HL-60/S4 (cell line): ENCODE data around the gene PFKP.
"Not testable (repeated sequence)": the region's sequence is repeated elsewhere in the genome, so short reads cannot be mapped to it uniquely, and the experiment has no call there.

Source experiments
- in situ Hi-C: fragments of 300-500 bp; cut with MboI; formaldehyde crosslinking; loops from 2 replicates; pipeline ENCODE4 v1.14.3; 2022; ENCODE audit warnings: low sequenced_read_pairs

The PFKP gene

GRCh38 chr10:3046210-3046779 lies 21.1 kb upstream of the PFKP start:
- in situ Hi-C loops, result loop anchor here (10.0 kb wide), 1 partner anchor 121 kb away; no protein-coding TSS in a partner anchor

- in situ Hi-C loops, result loop anchor here (10.0 kb wide), 1 partner anchor 122 kb away; no protein-coding TSS in a partner anchor
These were observed 20.3 kb upstream of the PFKP start for GRCh38 chr10:3046981-3047547.

GRCh38 chr10:3047596-3047995 lies 19.8 kb upstream of the PFKP start:
- in situ Hi-C loops, result loop anchor here (10.0 kb wide), 1 partner anchor 123 kb away; no protein-coding TSS in a partner anchor

GRCh38 chr10:3048119-3049019 lies 19.0 kb upstream of the PFKP start:
- in situ Hi-C loops, result loop anchor here (10.0 kb wide), 1 partner anchor 124 kb away; no protein-coding TSS in a partner anchor

GRCh38 chr10:3051692-3052091 lies 15.7 kb upstream of the PFKP start:
- in situ Hi-C loops, result no loop called here

- in situ Hi-C loops, result no loop called here
These were observed 14.2 kb upstream of the PFKP start for GRCh38 chr10:3053155-3053554.

DNA sequence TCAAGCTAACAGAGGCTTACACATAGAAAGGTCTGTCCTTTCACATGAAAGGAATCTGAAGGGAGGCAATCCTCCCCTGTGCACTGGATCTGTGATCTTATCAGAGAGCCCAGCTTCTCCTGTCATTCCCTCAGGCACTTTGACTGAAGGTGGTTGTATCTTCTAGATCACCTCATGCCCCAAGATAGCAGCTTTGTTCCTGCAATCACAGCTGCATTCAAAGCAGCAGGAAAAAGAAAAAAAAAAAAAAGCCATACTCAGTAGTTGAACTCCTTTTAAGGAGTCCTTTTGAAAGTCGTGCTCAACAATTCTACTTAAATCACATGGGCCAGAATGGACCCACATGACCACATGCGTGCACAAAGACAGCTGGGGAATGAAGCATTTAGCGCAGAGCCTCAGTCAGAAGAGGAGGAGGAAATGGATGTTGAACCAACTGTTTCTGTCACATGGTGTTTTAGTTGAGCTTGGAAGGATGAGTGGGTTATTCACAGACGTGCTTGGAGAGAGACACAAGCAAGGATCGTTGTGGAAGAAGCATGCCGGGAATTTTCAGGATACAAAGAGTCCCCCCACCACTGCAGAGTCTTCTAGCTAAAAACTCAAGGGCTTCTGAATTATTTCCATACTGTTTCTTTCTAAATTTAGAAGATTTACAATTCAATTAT lies 13.0 kb upstream of the PFKP start:
- in situ Hi-C loops, result no loop called here

GRCh38 chr10:3054851-3055199 lies 12.5 kb upstream of the PFKP start:
- in situ Hi-C loops, result no loop called here

- in situ Hi-C loops, result no loop called here
These were observed 10.9 kb upstream of the PFKP start for GRCh38 chr10:3056280-3057037.

GRCh38 chr10:3057946-3058345 lies 9.4 kb upstream of the PFKP start:
- in situ Hi-C loops, result no loop called here

DNA sequence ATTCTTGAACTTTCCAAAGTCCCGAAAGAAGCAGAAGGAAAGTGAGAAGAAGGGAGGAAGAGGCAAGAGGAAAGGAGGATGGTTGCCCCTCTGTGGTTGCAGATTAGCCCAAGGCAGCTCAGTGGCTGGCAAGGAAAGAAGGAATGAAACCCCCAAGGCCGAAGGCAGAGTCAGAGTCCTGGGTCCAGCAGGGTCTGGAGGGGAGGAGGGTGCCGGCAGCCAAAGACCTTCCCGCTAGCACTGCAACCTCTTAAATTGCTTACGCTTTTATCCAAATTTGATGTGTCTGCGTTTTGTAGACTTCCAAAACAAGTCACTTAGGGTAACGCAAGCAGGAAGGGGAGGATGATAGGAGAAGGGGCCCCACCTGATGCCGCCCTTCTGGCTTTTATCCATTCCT lies 7.4 kb upstream of the PFKP start:
- in situ Hi-C loops, result no loop called here

DNA sequence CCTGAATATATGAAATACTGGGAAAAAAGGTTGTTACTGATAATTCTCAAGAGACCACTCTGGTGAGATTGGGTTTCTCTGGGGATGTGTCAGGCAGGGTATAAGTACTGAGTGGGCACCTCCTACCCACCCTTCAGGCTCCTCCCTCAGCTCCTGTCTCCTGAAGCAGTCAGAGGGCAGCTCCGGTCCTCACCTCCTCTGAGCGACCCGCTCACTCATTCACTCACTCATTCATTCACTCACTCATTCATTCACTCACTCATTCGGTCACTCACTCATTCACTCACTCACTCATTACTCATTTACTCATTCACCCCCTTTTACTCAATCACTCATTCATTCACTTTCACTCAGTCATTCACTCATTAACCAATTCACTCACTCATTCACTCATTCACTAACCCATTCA lies 6.9 kb upstream of the PFKP start:
- in situ Hi-C loops, result no loop called here

DNA sequence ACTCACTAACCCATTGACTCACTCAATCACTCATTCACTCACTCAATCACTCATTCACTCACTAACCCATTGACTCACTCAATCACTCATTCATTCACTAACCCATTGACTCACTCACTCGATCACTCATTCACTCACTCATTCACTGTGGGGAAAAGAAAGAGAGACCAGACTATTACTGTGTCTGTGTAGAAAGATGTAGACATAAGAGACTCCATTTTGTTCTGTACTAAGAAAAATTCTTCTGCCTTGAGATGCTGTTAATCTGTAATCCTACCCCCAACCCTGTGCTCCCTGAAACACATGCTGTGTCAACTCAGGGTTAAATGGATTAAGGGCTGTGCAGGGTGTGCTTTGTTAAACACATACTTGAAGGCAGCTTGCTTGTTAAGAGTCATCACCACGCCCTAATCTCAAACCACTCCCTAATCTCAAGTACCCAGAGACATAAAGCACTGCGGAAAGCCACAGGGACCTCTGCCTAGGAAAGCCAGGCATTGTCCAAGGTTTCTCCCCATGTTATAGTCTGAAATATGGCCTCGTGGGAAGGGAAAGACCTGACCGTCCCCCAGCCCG lies 5.9 kb upstream of the PFKP start:
- in situ Hi-C loops, result not testable (repeated sequence)

- in situ Hi-C loops, result no loop called here
These were observed 4.7 kb upstream of the PFKP start for GRCh38 chr10:3062502-3063186.

DNA sequence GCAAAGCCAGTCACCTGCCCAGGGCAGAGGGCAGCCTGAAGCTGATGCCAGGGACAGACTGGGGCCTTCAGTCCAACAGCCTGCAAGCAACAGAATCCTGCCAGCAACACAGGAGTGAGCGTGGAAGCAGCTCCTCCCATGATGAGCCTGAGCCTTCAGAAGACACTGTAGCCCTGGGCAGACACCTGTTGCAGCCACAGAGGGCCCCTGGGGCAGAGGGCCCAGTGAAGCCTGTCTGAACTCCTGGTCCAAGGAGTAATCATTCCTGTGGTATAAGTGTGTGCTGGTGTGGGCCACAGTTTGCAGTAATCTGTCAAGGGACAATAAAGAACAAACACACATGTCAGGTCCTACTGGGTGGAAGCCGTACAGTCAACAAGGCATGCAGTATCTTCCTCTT lies 2.9 kb upstream of the PFKP start:
- in situ Hi-C loops, result no loop called here

GRCh38 chr10:3065622-3066021 lies 1.7 kb upstream of the PFKP start:
- in situ Hi-C loops, result no loop called here

DNA sequence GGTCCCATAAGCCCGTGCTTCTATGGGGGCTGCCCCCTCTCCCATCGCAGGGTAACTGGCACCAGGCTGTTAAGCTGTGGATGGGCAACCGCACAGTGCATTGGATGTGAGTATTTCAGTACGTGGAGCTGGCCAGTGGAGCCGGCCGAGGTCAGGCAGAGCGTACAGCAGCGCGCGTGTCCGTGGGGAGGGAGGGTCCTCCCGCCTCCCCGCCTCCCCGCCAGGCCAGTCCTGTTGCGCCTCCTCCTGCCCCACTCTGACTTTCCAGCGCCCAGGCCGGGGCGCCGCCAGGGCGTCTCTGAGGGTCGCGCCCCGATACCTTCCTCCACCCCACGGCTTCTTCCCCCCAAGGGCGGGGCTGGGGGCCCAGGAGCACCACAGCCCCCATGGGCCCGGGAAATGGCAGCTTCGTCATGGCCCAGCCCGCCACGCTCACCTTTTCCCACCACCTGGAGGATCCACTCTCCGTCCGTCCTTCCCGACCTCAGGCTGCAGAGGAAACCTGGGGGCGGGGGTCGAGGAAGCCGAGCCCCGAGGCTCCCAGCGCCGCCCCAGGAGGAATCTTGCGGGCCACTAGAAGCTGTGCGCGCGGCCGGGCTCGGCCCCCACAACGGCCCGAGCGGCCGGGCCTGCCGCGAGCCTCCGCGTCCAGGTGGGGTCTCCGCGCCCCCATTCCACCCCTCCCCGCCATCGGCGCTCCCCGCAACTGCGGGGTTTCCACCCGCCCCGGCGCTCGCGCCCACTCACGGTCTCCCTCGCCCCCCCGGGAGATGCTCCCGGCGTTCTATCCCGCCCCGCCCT lies 831 bp upstream of the PFKP start:
- in situ Hi-C loops, result no loop called here

- in situ Hi-C loops, result no loop called here
These were observed 471 bp downstream of the PFKP start for GRCh38 chr10:3067859-3068179.
